PFSK-1 (cell line): ENCODE results near the gene CD300A.

Experiments used
- FOXP2 ChIP-seq: optimal IDR thresholded peaks from 2 replicates; pipeline ENCODE3; 2011; ENCODE audit warnings: borderline replicate concordance, control low read depth, inconsistent platforms; ENCODE audit not compliant: insufficient read depth; ENCODE audit errors: extremely low read length, extremely low read depth
- POLR2AphosphoS5 ChIP-seq: IDR thresholded peaks from 2 replicates; pipeline ENCODE4 v1.6.1; 2012; ENCODE audit warnings: low read depth, mild to moderate bottlenecking, control low read depth, low read length, moderate library complexity
- REST ChIP-seq, 2 experiments: IDR thresholded peaks; 2 replicates each; pipeline versions ENCODE4 v1.6.1 to v1.8.0; 2011 to 2012; ENCODE audit warnings: low read depth in 2 of 2, low read length in 2 of 2, control low read depth in 1 of 2, inconsistent platforms in 1 of 2, mild to moderate bottlenecking in 1 of 2, moderate library complexity in 1 of 2; ENCODE audit not compliant: insufficient read depth in 1 of 2
- SIN3A ChIP-seq: IDR thresholded peaks from 2 replicates; pipeline ENCODE4 v1.6.1; 2012; ENCODE audit warnings: mild to moderate bottlenecking, low read length, moderate library complexity, borderline replicate concordance; ENCODE audit not compliant: insufficient read depth
- TAF1 ChIP-seq: IDR thresholded peaks from 2 replicates; pipeline ENCODE4 v1.6.1; 2012; ENCODE audit warnings: low read length, control low read depth, borderline replicate concordance; ENCODE audit not compliant: insufficient read depth

Gene CD300A

GRCh38 chr17:74435775-74436359 lies 30.6 kb upstream of the CD300A start:
- TF ChIP-seq TAF1 = no peak
- no peak for TF ChIP-seq REST (IDR thresholded peaks at IDR 0.05; ENCODE audit: insufficient read depth in 1 of 2, low read depth in 2 of 2, low read length in 2 of 2)

- TF ChIP-seq TAF1 (no peak), POLR2AphosphoS5 (no peak), FOXP2 (no peak), REST (IDR thresholded peaks at IDR 0.05; ENCODE audit: insufficient read depth in 1 of 2, low read depth in 2 of 2, low read length in 2 of 2) (no peak), SIN3A (no peak)
These were observed 28.7 kb upstream of the CD300A start for GRCh38 chr17:74437702-74438101.

GRCh38 chr17:74439691-74440567 lies 26.5 kb upstream of the CD300A start:
- TF ChIP-seq SIN3A = no peak
- no peak for TF ChIP-seq TAF1
- no peak for TF ChIP-seq POLR2AphosphoS5
- no peak for TF ChIP-seq FOXP2
- TF ChIP-seq REST (IDR thresholded peaks at IDR 0.05; ENCODE audit: insufficient read depth in 1 of 2, low read depth in 2 of 2, low read length in 2 of 2) = no peak

- TF ChIP-seq SIN3A (no peak), REST (IDR thresholded peaks at IDR 0.05; ENCODE audit: insufficient read depth in 1 of 2, low read depth in 2 of 2, low read length in 2 of 2) (no peak), TAF1 (no peak), FOXP2 (no peak), POLR2AphosphoS5 (no peak)
These were observed 24.9 kb upstream of the CD300A start for GRCh38 chr17:74441537-74441936.

GRCh38 chr17:74442291-74442669 lies 24.2 kb upstream of the CD300A start:
- TF ChIP-seq FOXP2 (no peak), TAF1 (no peak), SIN3A (no peak), POLR2AphosphoS5 (no peak), REST (IDR thresholded peaks at IDR 0.05; ENCODE audit: insufficient read depth in 1 of 2, low read depth in 2 of 2, low read length in 2 of 2) (no peak)
